SHP77 (cell line): ENCODE measurements around the gene ART5.
"Not testable (repeated sequence)": the region's sequence is repeated elsewhere in the genome, so short reads cannot be mapped to it uniquely, and the experiment has no call there.

ENCODE experiments used
- DNase-seq, 2 experiments: peaks; one replicate each; lab custom pipeline; 2025; lab: John Stamatoyannopoulos, UW

The ART5 gene

GRCh38 chr11:3657331-3657730 lies 15.5 kb upstream of the ART5 start:
- not testable (repeated sequence) for DNase-seq

DNA sequence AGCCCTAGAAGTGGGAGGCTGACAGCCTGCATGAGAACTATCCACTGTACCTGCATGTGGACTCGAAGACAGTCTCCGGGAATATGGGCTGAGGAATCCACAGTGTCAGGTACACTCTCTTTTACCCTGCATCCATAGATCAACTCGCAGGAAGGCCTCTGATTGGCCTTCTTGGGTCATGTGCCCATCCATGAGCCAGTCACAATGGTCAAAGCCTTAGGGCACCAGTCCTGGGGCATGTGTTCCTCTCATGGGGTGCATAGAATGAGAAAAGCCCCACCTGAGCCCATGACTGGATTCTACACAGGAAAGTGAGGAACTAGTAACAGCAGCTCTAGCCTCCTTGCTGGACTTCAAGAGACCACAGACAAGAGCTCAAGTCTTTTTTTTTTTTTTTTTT lies 13.8 kb upstream of the ART5 start:
- DNase-seq: no peak

GRCh38 chr11:3652514-3652913 lies 10.7 kb upstream of the ART5 start:
- not testable (repeated sequence) for DNase-seq

DNA sequence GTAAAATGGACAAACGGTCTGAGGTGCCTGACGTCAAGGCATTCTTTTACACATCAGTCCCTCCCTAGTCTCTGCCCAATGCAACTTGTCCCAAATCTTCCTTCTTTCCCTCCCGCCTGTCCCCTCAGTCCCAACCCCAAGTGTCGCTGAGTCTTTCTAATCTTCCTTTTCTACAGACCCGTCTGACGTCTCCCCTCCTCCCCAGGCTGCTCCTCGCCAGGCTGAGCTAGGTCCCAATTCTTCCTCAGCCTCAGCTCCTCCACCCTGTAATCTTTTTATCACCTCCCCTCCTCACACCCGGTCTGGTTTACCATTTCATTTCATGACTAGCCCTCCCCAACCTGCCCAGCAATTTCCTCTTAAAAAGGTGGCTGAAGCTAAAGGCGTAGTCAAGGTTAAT lies 7.6 kb upstream of the ART5 start:
- not testable (repeated sequence) for DNase-seq

DNA sequence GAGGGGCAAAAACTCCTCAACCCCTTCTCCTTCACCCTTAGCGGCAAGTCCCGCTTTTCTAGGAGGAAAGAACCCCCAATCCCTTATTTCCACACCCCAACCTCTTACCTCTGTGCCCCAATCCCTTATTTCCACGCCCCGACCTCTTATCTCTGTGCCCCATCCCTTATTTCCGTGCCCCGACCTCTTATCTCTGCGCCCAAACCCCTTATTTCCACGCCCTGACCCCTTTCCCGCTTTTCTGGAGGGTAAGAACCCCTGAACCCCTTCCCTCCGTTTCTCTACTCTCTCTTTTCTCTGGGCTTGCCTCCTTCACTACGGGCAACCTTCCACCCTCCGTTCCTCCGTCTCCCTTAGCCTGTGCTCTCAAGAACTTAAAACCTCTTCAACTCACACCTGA lies 7.1 kb upstream of the ART5 start:
- not testable (repeated sequence) for DNase-seq

- DNase-seq: no peak
Measured at GRCh38 chr11:3645552-3645951, 3.8 kb upstream of the ART5 start.

- DNase-seq: no peak
Measured at GRCh38 chr11:3644817-3645235, 3.0 kb upstream of the ART5 start, which contains the start of gene ART1. Gene ART1 (plus strand): TSS chr11:3645128. CDS start chr11:3659214, 14,086 bp downstream.

GRCh38 chr11:3643102-3643546 lies 1.3 kb upstream of the ART5 start:
- DNase-seq: not testable (repeated sequence)

DNA sequence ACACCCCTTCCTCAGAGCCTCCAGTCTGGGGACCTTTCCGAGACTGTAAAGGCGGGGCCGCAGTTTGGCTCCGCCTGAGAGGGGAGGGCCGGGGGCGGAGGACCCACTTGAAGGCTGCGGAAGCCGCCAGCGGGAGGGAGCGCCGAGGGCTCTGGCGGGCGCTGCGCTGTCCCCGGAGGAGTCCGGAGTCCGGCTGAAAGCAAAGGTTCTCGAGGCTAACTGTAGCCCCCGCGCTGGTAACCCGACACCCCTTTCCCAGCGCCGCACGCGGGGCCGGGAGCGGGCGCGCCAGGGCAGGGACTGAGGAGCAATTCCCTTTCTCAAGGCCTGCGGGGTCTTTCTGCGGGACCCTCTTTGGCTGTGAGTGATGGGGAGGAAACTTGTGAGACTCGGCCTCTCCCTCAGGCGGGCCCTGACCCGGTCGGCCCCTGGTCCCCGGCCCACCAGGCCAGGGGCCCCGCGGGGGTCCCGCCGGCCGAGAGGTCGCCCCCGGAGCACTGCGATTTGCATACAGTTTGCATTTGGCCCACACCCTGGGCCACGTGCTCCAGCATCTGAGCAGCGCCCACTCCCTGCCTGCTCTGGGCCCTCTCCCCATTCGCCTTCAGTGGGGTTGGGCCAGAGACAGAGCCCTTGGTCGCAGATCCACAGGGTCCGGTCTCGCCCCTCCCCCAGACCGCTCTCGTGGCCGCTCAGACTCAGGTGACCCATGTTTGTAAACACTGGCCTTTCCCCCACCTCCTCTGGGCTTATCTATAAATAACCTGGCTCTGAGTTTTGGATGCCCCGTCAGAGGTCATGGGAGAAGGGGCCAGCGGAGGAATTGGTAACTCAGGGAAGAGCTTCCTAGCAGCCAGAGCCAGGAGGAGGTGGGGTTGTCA lies 519 bp upstream of the ART5 start:
- peak; percentile 7 to 23 for DNase-seq

DNA sequence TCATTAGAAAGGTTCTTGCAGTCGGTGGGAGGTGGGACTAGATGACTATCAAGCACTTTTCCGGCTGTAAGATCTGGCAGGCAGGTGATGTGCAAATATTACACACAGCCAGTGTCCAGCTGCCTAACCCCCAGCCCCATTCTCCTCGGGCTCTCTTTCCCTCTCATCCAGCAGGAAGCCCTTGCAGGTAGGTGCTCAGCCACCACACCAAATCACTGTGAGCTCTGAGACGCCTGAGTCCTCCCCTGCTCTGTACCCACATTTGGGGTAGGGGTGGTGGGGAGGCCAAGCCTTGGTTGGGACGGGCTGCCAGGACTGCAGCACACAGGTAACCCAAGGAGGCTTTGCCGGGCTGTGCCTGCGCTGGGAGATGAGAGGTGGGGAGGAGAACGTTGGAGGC lies 601 bp downstream of the ART5 start:
- DNase-seq: no peak

GRCh38 chr11:3639841-3640240 lies 2.0 kb downstream of the ART5 start:
- no peak for DNase-seq

DNA sequence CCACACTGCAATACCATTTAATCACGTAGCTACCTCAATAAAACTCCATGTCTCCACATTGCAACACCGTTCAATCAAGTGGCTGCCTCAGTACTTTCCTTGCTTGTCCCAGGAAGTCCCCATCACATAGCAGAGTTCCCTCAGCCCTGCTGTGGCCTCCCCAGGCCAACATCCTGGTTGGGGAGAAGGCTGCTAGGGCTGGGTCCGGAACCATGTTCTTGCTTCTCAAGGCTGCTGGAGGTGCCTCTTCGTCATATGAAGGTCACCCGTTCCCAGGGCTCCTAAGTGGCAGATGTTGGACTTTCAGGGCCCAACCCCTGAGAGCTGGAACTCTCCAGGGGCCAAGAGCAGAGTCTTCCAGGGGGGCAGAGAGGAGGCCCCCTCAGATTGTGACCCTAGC lies 3.3 kb downstream of the ART5 start:
- DNase-seq: no peak

DNA sequence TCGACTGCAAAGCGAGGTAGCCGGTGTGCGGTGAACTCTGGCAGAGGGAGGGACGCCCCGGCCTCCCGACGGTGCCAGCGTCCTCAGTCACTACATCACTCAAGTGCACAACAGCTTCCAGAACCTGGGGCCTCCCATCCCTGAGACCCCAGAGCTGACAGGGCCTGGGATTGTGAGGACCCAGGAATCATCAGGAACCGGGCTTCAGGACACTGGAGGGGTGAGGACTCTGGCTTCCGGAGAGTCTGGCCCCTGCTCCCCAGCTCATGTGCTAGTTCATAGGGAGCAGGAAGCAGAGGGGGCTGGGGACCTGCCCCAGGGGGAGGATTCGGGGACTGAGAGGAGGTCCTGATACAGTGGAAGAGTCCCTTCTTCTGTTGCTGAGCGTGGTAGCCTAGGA lies 4.6 kb downstream of the ART5 start:
- no peak for DNase-seq

DNA sequence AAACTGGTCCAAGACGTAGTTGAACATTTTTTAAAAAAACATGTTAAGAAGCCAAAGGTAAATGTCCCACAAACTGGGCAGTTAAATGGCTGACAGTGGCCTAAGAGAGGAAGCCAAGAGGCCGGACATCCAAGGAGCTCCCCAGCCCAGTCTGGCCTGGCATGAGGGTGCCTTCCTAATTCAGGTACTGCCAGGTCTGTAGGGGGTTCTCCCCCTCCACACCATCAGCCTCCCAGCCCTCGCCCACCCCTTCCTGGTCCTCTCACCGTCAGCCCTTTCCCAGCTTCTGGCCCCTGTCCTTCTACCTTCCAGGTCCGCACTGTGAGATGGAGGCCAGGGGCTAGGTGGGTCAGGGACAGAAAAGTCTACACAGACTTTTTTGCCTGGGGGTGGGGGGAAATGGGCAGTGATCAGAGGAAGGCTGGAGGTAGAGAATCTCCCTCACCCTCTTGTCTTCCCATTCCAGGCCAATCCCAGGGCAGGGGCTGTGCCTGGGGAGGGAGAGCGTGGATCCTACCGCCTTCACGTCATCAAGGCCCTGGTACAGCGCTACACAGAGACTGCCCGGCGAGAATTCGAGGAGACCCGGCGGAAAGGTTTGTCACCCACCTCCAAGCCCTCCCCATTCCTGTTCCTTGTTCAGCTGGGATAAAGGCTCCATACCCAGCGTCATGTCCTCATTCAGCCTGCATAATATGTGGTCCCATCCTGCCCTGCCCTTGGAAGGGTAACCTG lies 6.0 kb downstream of the ART5 start:
- no peak for DNase-seq

DNA sequence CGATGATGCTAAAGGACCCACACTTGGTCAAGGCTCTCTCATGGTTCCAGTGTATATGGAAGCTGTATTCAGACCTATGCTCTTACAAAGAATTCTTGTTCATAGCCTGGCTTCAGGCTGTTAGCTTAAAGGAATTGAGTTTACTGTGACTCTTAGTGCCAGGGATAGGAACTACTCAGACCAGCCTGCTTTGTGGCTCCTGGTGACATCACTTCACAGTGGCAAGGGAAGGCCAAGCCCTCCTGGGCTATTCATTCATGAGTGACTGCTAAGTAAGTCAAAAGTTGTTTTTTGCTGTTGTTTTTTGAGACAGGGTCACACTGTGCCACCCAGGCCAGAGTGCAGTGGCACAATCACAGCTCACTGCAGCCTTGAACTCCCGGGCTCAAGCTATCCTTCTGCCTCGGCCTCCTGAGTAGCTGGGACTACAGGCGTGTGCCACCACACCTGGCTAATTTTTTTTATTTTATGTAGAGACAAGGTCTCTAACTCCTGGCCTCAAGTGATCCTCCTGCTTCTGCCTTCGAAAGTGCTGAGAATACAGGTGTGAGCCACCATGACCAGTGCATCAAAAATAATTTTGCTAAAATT lies 9.6 kb downstream of the ART5 start:
- no peak for DNase-seq

DNA sequence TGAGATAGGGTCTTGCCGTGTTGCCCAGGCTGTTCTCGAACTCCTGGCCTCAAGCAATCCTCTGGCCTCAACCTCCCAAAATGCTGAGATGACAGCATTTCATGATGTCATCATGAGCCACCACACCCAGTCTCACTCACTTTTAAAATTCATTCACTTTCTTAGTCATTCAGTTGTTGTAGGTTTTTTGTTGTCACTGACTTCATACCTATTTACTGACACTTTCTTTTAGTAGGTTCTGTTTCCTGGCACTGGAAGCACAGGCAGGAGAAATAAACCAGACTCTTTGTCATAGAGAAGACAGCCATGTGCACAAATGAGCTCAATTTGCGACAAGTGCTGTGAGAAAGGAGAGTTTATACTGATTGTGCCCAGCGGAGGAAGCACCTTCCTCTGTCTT lies 10.5 kb downstream of the ART5 start:
- no peak for DNase-seq

GRCh38 chr11:3627291-3627690 lies 14.5 kb downstream of the ART5 start:
- DNase-seq: no peak

DNA sequence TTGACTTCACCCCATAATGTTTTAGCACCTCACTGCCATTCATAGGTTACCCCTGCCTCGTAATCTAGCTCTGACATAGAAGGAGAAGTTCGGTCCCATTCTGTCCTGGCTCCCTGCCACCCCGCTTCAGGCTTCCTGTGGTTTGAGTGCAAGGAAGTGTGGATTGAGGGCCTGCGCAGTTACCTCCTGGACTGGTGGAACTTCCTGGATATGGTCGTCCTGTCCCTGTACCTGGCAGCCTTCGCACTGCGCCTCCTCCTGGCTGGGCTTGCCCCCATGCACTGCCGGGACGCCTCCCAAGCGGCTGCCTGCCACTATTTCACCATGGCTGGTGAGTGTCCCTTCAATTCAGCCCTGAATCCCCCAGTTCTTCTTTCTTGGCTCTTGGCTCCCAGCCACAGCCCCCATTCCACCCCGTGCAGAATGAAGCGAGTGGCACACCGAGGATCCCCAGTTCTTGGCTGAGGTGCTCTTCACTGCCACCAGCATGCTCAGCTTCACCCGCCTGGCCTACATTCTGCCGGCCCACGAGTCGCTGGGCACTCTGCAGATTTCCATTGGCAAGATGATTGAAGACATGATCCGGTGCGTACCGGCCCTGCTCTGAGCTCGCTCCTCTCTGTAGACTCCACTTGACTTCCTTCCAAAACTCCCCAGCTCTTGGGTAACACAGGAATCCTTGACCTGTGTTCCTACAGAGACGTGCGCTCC lies 15.4 kb downstream of the ART5 start:
- no peak for DNase-seq

DNA sequence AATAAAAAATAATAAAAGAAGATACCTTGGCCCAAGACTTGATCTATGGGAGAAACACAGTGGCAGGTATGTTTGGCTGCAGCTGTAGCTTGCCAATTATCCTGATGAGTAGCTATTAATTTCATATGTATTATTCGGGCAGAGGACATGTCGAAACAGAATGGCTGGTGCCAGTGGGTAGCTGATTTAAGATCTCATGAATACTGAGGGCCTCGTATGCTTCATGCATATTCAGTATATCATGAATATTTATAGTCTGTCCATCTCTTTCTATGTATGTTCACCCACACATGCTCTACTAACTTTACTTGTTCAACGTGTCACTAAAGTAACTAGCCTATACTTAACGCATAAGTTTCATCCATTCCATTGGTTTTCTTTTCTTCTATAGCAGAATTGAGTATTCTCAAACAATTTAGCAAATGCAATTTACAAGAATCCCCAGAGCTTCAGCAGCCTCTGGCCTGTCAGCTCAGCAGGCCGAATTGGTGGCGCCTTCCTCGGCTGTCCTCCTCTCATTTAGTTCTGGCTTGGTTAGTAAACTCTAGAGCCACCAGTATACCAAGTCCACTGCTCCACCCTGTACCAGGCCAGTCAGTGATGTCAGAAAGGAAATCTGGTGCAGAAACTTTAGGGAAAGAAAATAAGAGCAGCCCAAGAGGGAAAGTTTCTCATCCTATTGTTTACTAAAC lies 17.9 kb downstream of the ART5 start:
- DNase-seq: no peak

- no peak for DNase-seq
Measured at GRCh38 chr11:3623121-3623520, 18.7 kb downstream of the ART5 start.

GRCh38 chr11:3622521-3622920 lies 19.3 kb downstream of the ART5 start:
- no peak for DNase-seq
